HG02759 (cell line): Measurements from ENCODE around the gene FADS3.

Experiments used
- ATAC-seq: cut with Tn5 transposase; IDR thresholded peaks from one replicate; pipeline ENCODE4 v1.9.1; 2021; ENCODE audit warnings: mild to moderate bottlenecking, moderate library complexity; ENCODE audit not compliant: unreplicated experiment

Gene FADS3

DNA sequence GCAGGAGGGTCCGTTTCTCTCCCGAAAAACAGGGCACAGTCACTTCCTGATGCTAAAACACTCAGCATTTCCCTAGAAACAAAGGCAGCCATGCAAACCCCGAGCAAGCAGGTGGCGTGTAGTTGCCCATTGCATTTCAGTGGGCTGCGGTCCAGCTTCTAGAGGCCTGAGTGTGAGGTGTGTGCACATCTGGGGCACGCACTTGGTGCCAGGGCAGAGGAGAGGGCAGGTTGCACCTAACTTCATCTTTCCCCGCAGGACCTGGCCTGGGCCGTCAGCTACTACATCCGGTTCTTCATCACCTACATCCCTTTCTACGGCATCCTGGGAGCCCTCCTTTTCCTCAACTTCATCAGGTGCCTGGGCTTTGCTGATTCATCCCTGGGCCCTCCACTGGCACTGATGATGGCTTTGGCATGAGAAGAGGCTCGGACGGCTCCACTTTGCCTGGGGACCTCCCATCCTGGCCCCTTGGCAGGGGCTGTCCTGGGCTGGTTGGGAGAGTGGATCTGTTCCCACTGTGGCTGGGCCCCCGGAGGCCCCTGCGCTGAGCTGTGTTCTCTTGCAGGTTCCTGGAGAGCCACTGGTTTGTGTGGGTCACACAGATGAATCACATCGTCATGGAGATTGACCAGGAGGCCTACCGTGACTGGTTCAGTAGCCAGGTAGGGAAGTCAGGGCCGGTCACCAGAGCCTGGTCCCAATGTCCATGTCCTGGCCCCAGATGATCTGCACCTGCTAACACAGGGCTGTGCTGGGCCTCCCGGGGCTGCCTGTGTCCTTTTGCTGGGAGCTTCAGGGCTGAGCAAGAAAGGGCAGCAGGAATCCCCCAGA, 28.4 kb downstream of the FADS3 start:
- no peak for ATAC-seq

DNA sequence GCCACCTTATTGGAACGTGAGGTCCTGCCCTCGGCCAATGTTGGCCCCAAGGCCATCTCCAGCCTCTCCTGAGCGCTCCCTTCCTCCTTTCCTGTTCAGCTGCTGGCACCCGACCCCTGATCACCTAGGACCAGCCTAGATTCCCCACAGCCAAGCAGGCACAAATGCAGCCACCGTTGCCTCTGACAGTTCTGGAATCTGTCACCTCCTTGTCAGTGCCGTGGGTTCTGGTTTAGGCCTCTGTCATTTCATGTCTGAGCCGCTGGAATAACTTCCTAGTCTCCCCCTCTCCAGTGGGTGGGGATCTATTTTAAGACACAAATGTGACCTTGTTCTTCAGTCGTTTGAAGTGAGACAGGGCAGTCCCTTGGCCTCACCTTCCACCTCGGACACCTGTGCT, 29.7 kb downstream of the FADS3 start:
- no peak for ATAC-seq

GRCh38 chr11:61860054-61860903, 31.1 kb downstream of the FADS3 start:
- ATAC-seq, result no peak

GRCh38 chr11:61855939-61856680, 35.2 kb downstream of the FADS3 start:
- no peak for ATAC-seq

GRCh38 chr11:61854966-61855714, 36.2 kb downstream of the FADS3 start:
- ATAC-seq, result no peak

- no peak for ATAC-seq
Observed at GRCh38 chr11:61854206-61854895, 37.0 kb downstream of the FADS3 start.

DNA sequence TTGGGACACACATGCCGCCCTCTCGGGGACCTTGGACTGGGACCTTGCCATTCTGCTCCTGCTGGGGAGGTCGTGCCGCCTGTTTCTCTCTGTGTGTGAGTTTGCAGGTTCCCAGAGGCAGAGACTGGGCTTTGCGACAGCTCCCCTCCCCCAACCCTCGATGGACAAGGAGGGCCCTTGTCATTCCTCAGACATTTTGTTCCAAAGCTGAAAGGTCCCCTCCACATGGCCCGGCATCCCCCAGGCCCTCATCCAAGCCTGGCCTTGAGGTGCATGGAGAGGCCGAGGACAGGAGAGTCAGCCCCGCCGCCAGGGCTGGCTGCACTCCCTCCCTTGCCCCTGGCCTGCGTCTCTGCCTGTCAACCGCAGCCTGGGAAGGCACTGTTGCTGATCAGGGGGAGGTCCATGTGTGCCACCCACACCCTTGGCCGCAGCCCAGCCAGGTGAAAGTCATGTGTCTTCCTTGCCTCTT, 37.6 kb downstream of the FADS3 start:
- no peak for ATAC-seq

DNA sequence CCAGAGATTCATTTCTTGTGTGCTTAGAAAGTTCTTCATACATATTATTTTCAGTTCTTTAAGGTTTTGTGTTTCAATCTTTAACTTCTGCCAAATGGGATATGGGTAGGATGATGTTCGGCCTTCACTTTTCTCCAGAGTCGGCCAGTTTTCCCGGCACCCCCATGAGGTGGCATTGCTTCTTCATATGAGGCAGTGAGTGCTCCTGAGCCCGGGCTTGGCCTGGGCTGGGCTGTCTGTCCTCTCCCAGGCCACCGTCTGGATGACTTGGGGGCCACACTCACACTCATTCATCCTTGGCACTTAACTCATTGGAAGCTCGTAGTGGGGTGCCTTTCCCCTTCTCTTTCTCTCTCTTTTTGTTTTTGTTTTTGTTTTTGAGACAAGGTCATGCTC, 39.4 kb downstream of the FADS3 start:
- ATAC-seq, result no peak

- ATAC-seq, result no peak
Observed at GRCh38 chr11:61851113-61851899, 40.0 kb downstream of the FADS3 start.

DNA sequence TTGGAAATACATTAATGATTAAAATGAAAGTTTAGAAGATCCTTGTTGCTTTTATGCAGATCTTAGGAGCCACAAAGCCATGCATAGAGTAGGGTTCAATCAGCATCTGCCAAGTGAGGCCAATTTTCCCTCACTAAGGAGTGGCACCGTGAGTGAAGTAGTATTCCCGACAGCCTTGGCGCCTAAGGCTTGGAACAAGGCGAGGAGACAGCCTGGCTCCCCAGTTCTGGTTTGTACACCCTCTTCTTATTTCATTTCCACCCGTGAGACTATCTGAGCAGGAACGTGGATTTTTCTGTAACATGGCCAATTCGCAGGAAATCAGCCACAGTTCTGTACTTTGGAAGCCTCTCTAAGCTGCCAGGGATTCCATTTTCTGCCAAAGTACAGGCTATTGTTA, 40.7 kb downstream of the FADS3 start:
- no peak for ATAC-seq

- ATAC-seq, result no peak
Observed at GRCh38 chr11:61848631-61849030, 42.7 kb downstream of the FADS3 start.

DNA sequence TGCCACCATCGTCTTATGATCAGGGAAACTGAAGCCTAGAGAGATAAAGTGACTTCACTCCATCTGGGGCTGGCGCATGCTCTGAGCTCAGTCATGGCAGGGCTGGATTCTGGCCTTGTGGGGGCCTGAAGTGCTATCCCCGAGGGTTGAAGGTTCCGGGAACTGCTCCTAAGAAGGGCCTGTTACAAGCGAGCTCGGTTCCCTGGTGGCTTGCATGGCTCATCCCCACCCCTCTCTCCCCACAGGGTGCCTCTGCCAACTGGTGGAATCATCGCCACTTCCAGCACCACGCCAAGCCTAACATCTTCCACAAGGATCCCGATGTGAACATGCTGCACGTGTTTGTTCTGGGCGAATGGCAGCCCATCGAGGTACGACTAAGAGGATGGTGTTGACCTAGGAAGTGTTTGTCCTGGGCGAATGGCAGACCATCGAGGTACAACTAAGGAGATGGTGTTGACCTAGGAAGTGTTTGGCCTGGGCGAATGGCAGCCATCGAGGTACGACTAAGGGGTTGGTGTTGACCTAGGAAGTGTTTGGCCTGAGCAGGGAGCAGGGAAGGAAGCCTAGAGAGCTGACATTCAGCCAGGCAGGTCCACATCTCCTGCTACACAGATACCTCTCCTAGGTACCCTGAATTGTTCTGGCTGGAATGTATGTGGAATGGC, 43.3 kb downstream of the FADS3 start:
- ATAC-seq, result no peak

DNA sequence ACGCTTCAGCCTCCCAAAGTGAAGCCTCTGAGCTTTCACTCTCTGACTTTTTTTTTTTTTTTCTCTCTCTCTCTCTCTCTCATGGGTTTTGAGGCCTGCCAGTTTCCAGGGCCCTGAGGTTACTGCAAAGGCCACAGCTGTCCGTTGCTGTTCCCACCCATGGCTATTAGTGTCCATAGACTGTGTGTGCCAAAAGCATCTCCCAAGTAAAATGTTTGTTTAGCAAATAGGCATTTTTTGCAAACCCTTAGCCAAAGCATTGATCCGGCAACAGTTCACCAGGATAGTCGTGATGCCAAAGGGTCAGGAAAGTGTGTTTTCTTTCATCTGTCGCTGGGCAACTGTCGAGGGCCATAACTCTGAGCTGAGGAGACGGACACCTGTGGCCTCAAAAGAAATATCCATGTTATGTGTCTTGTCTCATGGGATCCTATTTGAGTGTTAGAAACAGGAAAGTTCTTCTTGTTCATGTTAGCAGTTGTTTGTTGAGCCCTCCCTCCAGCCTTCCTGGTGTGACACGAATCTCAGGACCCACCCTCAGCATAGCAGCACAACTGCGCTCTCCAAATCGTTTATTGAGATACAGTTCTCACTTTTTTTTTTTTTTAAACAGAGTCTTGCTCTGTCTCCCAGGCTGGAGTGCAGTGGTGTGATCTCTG, 44.9 kb downstream of the FADS3 start:
- no peak for ATAC-seq

- ATAC-seq, result no peak
Observed at GRCh38 chr11:61844909-61845565, 46.3 kb downstream of the FADS3 start.

DNA sequence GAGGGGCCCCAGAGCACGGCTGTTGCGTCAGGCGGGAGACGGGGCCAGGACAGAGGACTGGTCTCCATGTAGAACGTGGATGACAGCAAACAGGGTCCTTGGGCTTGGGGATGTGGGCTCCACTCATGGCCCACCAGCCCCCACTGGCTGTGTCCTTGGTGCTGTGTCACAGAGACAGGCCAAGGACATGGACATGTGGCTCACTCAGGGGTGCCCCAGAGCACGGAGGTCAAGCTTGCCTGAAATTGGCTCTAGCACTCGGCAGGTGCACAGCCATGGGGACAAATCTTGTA, 48.9 kb downstream of the FADS3 start:
- ATAC-seq, result no peak

GRCh38 chr11:61841636-61842527, 49.5 kb downstream of the FADS3 start:
- no peak for ATAC-seq

DNA sequence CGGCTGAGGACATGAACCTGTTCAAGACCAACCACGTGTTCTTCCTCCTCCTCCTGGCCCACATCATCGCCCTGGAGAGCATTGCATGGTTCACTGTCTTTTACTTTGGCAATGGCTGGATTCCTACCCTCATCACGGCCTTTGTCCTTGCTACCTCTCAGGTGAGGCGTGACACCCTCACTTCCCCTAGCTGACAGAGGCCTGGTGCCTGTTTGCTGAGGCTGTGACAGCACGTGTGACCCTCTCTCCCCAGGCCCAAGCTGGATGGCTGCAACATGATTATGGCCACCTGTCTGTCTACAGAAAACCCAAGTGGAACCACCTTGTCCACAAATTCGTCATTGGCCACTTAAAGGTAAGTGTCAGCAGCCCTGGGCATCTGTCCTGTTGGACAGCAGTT, 51.0 kb downstream of the FADS3 start:
- no peak for ATAC-seq
